ENCODE results near the gene FKBP1A. TPM values are rescaled to one million over a fixed set of nuclear protein-coding genes. Genes with fewer than 3 reads are reported as not detected.

FKBP1A gene
- total and polyA plus RNA-seq, 2 experiments from 2014 or later = 99.5 to 161 TPM

DNA sequence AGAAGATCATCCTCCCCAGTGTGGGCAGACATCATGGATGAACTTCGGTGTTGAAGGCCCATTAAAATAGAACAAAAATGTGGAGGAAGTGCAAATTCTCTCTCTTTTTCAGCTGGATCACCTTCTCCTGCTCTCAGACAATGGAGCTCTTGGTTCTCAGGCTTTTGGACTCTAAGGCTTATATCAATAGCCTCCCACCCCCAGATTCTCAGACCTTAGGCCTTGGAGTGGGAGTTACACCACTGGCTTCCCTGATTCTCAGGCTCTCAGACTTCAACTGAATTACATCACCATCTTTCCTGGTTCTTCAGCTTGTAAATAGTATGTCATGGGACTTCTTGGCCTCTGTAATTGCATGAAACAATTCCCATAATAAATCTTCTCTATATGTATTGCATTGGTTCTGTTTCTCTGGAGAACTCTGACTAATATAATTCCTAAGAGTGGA, 37.2 kb upstream of the FKBP1A start:
- no peaks in the 10 kb centered on the region for H3K27me3 ChIP-seq
- no peaks in the 10 kb centered on the region for H3K4me1 ChIP-seq (ENCODE audit: insufficient read depth)
- H2AFZ ChIP-seq = no peak overlapping the region
- no peak overlapping the region for H3K4me3 ChIP-seq
- peak; percentile 19 for DNase-seq (ENCODE audit: low spot score)
- H3K9me3 ChIP-seq (ENCODE audit: low read depth) = no peaks in the 10 kb centered on the region
- H3K36me3 ChIP-seq (replicated peaks; ENCODE audit: insufficient read depth, low read depth) = no peaks in the 10 kb centered on the region
- H3K27ac ChIP-seq = peak overlapping the region; percentile 55
- H3K4me2 ChIP-seq = no peak overlapping the region
- 83% methylated on average over 1 of the region's 1 CpG for WGBS (ENCODE audit: low lambda C conversion rate, missing lambda C conversion rate)
- TF ChIP-seq EZH2phosphoT487 (IDR thresholded peaks at IDR 0.05; ENCODE audit: low read depth, severe bottlenecking, unreplicated experiment) (no peak), EZH2 (IDR thresholded peaks at IDR 0.05; ENCODE audit: borderline replicate concordance) (no peak)
- TF ChIP-seq, protein P1, sequence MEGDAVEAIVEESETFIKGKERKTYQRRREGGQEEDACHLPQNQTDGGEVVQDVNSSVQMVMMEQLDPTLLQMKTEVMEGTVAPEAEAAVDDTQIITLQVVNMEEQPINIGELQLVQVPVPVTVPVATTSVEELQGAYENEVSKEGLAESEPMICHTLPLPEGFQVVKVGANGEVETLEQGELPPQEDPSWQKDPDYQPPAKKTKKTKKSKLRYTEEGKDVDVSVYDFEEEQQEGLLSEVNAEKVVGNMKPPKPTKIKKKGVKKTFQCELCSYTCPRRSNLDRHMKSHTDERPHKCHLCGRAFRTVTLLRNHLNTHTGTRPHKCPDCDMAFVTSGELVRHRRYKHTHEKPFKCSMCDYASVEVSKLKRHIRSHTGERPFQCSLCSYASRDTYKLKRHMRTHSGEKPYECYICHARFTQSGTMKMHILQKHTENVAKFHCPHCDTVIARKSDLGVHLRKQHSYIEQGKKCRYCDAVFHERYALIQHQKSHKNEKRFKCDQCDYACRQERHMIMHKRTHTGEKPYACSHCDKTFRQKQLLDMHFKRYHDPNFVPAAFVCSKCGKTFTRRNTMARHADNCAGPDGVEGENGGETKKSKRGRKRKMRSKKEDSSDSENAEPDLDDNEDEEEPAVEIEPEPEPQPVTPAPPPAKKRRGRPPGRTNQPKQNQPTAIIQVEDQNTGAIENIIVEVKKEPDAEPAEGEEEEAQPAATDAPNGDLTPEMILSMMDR (IDR thresholded peaks at IDR 0.05; ENCODE audit: poor library complexity) = no peak
- no peaks in the 10 kb centered on the region for H3K9me2 ChIP-seq (replicated peaks; ENCODE audit: insufficient read depth)
- no peaks in the 10 kb centered on the region for H3K79me2 ChIP-seq
- H4K20me1 ChIP-seq (ENCODE audit: insufficient read depth, poor library complexity, severe bottlenecking) = no peaks in the 10 kb centered on the region

GRCh38 chr20:1429143-1429728, 36.4 kb upstream of the FKBP1A start:
- no peak for TF ChIP-seq EZH2phosphoT487 (IDR thresholded peaks at IDR 0.05; ENCODE audit: low read depth, severe bottlenecking, unreplicated experiment)
- no peak for TF ChIP-seq EZH2 (IDR thresholded peaks at IDR 0.05; ENCODE audit: borderline replicate concordance)
- TF ChIP-seq, protein P1 (IDR thresholded peaks at IDR 0.05; ENCODE audit: poor library complexity) = no peak
- H3K27me3 ChIP-seq = no peaks in the 10 kb centered on the region
- H3K9me3 ChIP-seq (ENCODE audit: low read depth) = no peaks in the 10 kb centered on the region
- 83% methylated on average over 4 of the region's 4 CpGs for WGBS (ENCODE audit: low lambda C conversion rate, missing lambda C conversion rate)
- H3K4me1 ChIP-seq (ENCODE audit: insufficient read depth) = no peaks in the 10 kb centered on the region
- no peak overlapping the region for H2AFZ ChIP-seq
- no peak overlapping the region for H3K4me2 ChIP-seq
- H4K20me1 ChIP-seq (ENCODE audit: insufficient read depth, poor library complexity, severe bottlenecking) = no peaks in the 10 kb centered on the region
- H3K27ac ChIP-seq = peak overlapping the region; percentile 55
- no peaks in the 10 kb centered on the region for H3K9me2 ChIP-seq (replicated peaks; ENCODE audit: insufficient read depth)
- H3K36me3 ChIP-seq (replicated peaks; ENCODE audit: insufficient read depth, low read depth) = no peaks in the 10 kb centered on the region
- no peak for DNase-seq (ENCODE audit: low spot score)
- H3K79me2 ChIP-seq = no peaks in the 10 kb centered on the region
- H3K4me3 ChIP-seq = no peak overlapping the region

DNA sequence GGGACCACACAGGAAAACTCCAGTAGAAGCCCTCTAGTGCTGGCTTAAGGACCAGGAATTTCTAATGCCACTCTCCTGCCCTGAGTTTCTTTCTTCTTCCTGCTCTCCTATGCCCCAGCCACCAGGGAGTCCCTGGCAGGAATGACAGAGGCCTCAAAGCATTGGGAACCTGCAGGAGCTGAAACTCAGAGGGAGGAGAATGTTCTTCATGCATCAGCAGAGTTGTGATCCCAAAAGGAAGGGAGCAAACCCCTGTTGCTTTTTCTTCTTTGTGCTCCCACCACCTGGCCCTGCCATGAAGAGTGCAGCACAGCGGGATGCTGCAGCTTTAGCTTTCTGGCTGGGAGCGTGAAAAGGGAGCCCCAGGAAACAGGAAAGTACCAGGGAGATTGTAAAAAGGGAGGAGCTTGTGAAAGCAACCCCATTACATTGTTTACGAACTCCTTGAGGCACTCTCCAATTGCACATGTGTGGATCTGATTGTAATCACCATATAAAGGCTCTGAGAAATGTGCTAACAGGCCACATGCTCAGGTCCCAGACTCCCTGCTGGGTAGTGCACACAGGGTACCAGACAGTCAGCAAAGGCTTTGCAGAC, 34.7 kb upstream of the FKBP1A start:
- Histone ChIP-seq H3K4me1 (ENCODE audit: insufficient read depth) (no peaks in the 10 kb centered on the region), H3K27me3 (no peaks in the 10 kb centered on the region), H2AFZ (no peak overlapping the region), H3K79me2 (no peaks in the 10 kb centered on the region), H3K27ac (peak overlapping the region; percentile 5), H4K20me1 (ENCODE audit: insufficient read depth, poor library complexity, severe bottlenecking) (no peaks in the 10 kb centered on the region), H3K4me2 (no peak overlapping the region), H3K4me3 (no peak overlapping the region), H3K36me3 (replicated peaks; ENCODE audit: insufficient read depth, low read depth) (no peaks in the 10 kb centered on the region), H3K9me2 (replicated peaks; ENCODE audit: insufficient read depth) (no peaks in the 10 kb centered on the region), H3K9me3 (ENCODE audit: low read depth) (no peaks in the 10 kb centered on the region)
- no peak for TF ChIP-seq EZH2 (IDR thresholded peaks at IDR 0.05; ENCODE audit: borderline replicate concordance)
- no peak for TF ChIP-seq EZH2phosphoT487 (IDR thresholded peaks at IDR 0.05; ENCODE audit: low read depth, severe bottlenecking, unreplicated experiment)
- TF ChIP-seq, protein P1 (IDR thresholded peaks at IDR 0.05; ENCODE audit: poor library complexity) = no peak
- no peak for DNase-seq (ENCODE audit: low spot score)
- WGBS (ENCODE audit: low lambda C conversion rate, missing lambda C conversion rate) = 40% methylated on average over 3 of the region's 3 CpGs

Data from hepatocyte (in vitro differentiated cells).